Frontal cortex (tissue), 4 donors: Measurements from ENCODE around the gene CFAP46. TPM values are rescaled to one million over a fixed set of nuclear protein-coding genes. Genes with fewer than 3 reads are reported as not detected.
"Not testable (repeated sequence)": the region's sequence is repeated elsewhere in the genome, so short reads cannot be mapped to it uniquely, and the experiment has no call there.

ENCODE experiments used
- DNase-seq, 2 donors: peaks; one replicate each; pipeline ENCODE4 v3.0.0; 2012; ENCODE audit warnings: low spot score in 2 of 2
- FAIRE-seq: peaks from 2 replicates; lab custom pipeline; 2012; peaks lifted over from hg19 to GRCh38; lab: Jason Lieb, UNC
- total RNA-seq: library from RNA; depleted of rRNA; stranded (reverse); fragments of >200 nt; gene quantifications from one replicate; pipeline ENCODE4 v1.2.3, GENCODE V29; 2014
- donor health status: control.
- donor health status: control.
- donor health status: control.

Gene CFAP46
- total RNA-seq, 1 donor from 2014 or later, result 2.0 TPM

DNA sequence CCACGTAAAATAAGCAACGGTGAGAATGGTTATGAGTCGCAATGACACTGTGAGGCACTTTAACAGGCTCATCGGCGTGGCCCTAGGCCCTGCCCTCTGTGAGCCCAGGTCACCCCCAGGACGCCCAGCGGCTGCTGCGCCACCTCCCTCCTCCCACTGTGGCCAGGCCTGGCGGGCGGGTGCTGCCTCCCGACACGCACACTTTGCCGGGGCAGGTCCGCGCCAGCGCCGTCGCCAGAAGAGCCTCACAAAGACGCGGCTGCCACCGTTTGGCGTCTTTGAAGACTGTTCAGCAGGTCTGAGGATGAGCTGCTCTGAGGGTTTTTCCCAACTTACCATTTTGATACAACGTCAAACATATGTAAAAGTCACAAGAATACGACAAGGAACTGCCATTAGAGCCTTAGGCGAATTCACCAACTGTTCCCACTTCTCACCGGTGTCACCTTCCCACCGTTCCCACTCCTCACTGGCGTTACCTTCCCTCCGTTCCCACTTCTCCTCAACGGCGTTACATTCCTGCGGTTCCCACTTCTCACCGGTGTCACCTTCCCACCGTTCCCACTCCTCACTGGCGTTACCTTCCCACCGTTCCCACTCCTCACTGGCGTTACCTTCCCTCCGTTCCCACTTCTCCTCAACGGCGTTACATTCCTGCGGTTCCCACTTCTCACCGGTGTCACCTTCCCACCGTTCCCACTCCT lies 22.5 kb upstream of the CFAP46 start:
- DNase-seq, FAIRE-seq: not testable (repeated sequence)

DNA sequence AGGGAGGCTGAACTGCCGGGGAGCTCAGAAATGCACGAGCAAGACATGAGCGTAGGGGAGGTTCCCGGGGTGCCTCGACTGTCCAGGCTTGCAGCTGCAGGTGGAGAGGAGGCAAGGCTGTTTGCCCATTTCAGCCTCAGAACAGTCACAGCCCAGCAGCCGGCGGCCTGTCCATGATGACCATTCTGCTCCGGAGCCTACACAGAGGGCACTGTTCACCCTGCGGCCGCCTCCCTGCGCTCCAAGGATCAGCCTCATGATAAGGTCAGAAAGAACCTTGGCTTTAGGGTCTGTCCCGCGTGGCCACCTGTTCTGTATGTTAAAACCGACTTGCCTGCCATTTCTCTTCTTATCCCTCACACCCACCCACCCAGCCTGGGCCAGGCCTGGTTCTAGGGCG lies 21.9 kb upstream of the CFAP46 start:
- no peak for DNase-seq
- FAIRE-seq, result no peak

DNA sequence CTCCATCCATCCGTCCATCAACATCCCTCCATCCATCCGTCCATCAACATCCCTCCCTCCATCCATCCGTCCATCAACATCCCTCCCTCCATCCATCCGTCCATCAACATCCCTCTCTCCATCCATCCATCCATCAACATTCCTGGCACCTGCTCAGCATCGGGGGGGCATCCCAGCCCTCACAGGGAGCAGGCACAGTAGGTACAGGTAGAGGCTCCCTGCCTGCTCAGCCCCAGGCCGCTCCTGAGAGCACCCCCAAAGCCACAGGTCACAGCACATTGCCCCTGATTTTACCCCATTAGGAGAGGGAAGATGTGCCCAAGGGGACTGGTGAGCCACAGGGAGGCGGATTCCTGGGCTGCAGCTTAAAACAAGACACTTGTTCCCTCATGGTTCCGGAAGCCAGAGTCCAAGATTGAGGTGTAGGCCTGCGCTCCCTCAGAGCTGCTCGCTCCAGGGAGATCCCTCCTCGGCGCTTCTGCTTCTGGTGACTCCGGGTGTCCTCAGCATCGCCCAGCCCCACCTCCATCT lies 21.1 kb upstream of the CFAP46 start:
- DNase-seq (no peak), FAIRE-seq (no peak)

DNA sequence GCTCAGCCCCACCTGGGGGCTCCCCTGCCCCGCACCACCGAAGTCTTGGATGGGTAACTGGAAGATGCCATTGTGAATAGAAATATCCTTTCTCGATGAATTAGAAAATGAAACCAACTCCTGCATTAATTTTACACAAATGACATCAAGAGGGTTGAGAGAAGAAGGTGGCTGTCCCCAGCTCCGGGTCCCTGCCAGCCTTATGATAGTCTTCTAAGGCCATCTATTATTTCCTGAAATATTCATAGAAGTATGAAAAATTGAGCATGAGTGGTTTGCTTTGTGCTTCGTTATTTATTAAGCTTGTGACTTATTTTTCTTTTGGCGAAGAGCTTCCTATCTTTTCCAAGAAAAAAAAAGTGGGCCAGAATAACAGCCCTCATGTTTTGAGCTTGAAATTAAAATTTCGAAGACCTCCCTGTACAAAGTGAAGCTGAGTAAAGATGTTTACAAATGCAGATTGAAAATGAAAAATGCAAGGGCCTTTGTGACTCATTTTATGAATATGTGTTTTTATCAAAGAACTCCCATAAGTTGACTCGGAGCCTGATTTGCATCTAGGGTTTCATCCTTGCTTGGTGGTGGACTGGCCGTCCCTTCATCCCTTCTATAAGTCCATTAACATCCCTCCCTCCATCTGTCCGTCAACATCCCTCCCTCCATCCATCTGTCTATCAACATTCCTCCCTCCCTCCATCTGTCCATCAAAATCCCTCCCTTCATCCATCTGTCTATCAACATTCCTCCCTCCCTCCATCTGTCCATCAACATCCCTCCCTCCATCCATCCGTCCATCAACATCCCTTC lies 20.5 kb upstream of the CFAP46 start:
- FAIRE-seq, result no peak
- no peak for DNase-seq

DNA sequence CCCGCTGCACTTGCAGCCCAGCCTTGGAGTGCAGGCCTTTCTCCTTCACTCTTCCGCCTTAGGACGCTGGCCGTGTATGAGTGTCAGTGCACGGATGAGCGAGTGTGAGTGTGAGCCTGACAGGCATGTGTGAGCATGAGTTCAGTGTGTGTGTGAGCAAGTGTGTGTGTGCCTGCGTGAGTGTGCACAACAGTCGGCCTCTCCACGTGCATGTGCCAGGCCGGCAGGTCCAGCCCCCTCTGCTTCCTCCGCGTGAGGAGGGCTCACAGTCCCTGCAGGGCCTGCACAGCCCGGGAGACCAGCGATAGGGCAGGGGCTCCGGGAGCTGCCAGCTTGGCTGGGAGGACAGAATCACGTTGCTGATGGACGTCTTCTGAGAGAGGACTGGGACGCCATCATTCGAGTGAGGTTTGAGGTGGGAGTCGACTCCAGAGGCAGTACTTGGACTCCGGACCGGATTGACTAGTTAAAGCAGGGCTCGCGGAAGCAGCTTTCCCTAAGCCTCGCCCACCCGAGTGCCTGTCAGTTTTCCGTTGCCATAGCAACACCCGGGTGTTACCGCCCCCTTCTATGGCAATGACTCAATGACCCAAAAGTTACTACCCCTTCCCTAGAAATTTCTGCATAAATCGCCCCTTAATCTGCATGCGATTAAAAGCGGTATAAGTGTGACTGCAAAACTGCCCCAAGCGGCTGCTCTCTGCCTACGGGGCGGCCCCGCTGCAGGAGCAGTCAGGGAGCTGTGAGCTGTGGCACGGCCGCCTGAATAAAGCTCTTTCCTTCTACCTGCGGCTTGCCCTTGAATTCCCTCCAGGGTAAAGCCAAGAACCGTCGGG lies 19.6 kb upstream of the CFAP46 start:
- FAIRE-seq (no peak), DNase-seq (peak; percentile 55 to 73)

DNA sequence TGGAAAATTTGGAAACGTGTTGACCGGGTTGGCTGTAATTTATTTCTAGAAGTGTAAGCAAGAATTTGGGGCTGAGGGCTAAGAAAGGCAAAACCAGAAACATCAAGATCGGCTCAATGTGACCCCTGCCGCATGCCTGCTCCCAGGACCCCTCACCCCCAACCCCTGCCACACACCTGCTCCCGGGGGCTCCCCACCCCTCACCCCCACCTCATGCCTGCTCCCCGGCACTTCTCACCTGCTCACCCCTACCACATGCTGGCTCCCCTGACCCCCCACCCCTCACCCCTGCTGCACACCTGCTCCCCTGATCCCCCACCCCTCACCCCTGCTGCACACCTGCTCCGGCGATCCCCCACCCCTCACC lies 19.0 kb upstream of the CFAP46 start:
- no peak for DNase-seq
- FAIRE-seq, result no peak

DNA sequence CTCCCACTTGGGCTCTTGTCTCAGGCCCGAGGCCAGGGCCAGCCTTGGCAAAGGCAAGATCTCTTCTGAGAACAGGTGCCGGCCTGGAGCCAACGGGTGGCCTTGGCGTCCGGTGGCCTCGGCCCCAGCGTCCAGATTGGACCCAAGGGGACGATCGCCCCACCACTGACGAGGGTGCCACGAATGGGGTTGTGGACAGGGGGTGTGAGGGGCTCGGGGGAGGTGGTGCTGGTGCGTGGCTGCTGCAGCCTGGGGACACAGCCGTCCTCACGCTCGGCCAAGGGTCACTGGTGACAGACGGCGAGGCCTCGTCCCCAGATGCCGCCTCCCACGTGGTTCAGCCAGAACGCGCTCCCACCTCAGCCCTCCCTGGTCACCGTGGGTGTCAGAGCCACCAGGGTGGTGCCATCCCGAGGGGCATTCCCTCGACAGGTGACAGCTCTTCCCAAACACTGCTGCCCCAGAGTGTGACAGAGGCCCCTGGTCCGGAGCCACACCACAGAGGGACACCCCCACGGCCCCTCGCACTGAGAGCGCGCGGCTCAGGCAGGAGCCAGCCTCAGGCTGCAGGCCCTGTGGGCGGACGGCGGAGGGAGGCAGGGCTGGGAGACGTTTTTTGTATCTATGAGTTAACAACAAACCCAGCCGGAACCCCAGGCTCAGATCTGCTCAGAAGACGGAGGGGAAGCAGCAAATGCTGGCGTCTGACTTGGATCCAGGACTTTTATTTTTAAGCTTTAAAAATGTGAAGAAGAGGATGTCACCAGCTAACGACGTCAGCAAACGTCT lies 18.5 kb upstream of the CFAP46 start:
- FAIRE-seq (no peak), DNase-seq (no peak)

DNA sequence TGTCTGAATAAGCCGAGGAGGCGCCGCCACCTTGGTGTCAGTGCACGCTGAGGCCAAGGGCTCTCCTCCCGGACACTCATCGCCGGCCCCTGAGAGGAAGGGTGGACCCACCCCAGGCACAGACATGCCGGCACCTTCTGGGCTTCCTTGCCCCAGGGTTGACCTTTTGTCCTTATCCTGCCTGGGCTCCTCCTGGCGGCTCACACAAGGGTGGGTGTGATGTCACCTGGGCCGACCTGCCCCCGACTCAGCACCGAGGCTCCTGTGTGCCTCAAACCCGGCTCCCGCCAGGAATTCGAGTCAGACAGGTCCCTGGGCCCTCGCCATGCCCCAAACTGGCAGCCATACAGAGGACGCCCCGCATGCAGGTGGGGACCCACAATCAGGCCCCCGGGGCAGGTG lies 17.7 kb upstream of the CFAP46 start:
- DNase-seq, result no peak
- FAIRE-seq, result no peak

DNA sequence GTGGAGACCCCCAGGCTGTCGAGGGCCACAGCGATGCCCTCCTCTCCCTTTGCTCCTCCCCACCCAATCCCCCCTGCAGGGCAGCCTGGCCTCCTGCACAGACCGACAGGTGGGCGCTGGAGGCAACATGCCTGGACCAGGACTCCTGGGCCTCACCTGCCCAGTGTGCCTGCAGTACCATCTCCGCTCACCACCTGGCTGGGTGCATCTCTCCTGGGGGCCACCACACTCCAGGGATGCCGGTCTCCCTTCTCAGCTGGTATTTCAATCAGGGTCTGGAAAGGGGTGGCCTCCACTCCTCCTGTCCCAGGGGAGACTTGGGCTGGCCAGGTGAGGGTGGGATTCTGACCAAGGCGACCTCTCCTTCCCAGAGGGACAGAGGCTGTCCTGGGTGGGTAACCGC lies 17.2 kb upstream of the CFAP46 start:
- DNase-seq, result no peak
- FAIRE-seq, result no peak

DNA sequence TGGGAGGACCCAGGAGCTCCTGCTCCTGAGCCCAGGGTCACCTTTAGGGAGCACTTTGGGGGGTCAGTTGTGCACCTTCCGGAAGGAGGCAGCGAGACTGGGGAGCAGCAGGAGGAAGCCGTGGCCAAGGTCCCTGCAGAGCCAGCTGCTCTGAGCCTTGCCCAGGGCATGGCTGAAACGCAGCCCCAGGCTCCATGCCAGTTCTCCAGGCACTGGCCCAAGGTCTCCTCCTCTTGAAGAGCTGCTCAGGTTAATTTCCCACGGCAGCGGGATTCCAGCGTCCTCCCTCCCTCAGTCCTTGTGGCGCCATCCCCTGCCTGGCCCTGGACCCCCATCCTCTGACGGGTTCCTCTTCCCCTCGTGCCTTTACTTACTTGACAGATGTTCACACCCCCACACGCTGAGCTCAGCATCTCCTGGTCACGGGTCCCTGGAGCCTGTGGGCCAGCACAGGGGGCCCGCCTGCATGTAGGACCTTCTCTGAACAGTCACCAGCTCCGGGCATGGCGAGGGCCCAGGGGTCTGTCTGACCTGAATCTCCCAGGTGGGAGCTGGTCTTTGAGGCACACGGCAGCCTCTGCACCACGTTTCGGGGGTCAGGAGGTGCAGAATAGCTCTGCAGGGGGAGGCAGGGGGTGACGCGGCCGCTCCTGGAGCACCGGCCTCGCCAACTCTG lies 16.7 kb upstream of the CFAP46 start:
- FAIRE-seq (no peak), DNase-seq (no peak)

DNA sequence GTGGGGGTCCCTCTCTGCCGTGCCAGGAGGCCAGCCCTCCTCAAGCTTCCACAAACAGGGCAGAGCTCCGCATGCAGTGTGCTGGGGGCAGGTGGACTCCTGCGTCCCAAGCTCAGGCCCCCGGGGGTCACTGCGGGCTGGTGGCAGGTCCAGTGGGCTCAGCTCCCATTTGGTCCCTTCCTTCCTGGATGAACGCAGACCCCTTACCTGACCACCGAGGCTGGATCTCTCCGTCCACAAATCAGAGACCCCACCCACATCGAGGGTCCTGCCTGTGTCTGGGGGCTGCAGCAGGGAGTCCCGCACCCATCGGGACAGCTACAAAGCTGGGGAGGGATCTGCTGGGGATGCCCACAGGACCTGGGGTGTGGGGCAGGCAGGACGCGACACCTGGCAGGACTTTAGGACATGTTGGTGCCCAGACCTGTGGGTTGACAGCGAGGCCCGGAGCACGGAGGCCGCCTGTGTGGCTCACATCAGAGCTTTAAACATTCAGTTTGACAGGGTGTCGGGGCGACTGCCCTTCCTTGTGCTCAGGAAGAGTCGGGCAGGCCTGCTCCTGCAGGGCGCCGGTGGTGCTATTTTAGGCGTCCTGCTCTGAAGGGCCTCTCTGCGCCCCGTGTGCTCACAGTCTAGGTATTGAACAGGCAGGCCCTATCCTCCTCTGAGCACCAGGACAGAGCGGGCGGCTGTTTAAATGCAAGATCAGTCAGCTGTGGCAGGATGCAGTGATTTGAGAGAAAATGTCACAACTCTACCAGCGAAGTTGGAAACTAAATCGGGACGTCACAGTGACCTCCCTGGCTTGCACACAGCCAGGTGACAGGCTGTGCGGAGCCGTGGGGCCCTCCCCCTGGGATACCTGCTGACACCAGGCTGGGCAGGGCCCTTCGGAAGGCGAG lies 15.9 kb upstream of the CFAP46 start:
- DNase-seq, result no peak
- no peak for FAIRE-seq

DNA sequence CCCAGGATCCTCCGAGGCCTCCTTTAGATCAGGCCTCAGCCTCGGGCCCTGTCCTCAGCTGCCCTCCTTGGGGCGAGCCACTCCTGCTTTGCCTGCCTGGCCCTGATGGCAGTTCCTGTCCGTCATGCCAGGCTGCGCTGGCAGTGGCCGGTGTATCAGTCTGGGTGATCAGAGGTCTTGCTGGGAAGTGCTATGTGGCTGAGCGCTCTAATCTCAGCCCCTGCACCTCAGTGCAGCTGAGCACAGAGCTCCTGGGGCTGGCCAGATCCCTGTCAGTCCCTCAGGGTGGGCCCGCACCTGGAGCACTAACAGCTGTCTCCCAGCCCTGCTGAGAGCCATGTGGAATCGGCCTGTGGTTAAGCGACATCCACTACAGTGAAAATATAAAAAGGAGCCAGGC lies 14.8 kb upstream of the CFAP46 start:
- FAIRE-seq, result no peak
- DNase-seq, result no peak

DNA sequence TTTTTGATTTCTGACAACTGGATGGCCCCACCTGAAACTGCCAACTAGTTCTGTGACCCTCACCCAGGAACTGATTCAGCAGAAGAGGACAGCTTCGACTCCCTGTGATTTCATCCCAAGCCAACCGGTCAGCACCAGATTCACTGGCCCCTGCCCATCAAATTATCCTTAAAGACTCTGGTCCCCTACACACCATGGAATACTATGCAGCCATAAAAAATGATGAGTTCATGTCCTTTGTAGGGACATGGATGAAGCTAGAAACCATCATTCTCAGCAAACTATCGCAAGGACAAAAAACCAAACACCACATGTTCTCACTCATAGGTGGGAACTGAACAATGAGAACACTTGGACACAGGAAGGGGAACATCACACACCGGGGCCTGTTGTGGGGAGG lies 13.9 kb upstream of the CFAP46 start:
- FAIRE-seq, DNase-seq: not testable (repeated sequence)

DNA sequence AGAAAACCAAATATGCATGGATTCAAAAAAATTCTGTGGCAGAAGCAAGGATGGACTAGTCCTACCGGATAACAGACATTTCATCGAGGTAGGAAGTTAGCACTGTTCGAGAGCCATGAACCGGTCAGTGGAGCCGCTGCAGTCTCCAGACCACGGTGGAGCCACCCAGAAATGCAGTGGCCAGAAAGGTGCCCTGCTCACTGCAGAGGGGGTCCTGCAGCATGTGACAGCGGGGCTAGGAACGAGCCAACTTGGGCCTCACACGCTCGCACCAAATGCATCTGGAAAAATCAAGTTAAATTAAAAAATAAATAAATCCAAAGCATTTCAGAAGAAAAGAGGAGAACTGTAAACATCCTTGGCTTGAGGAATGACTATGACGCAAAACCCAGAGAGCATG lies 13.1 kb upstream of the CFAP46 start:
- FAIRE-seq (no peak), DNase-seq (no peak)

DNA sequence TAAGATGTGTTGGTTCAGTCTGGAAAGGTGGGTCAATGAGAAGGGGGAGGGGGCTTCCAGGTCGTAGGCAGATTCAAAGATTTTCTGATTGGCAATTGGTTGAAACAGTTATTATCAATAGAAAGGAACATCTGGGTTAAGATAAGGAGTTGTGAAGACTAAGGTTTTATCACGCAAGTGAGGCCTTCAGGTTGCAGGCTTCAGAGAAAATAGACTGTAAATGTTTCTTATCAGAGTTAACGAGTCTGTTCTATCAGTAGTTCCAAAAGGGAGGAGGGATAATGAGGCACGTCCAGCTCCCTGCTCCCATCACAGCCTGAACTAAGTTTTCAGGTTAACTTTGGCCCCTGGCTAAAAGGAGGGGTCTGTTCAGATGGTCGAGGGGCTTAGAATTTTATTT lies 11.1 kb upstream of the CFAP46 start:
- DNase-seq, result no peak
- no peak for FAIRE-seq

DNA sequence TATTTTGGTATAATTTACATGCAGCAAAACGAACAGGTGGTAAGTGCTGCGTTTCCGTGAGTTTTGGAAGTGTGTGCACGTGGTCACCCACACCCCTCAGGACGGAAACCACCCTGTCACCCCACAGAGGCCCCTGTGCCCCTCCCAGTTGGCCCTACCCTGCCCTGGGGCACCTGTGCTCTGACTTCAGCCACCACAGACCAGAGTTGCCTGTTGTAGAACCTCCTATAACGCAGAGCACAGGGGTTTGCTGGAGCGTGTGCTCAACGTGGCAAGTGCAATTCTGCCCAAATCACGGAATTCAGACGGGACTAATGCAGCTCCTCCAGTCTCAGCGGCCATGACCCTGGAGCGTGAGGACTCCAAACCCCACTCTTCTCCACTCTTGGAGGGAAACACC lies 9.6 kb upstream of the CFAP46 start:
- FAIRE-seq (no peak), DNase-seq (no peak)

DNA sequence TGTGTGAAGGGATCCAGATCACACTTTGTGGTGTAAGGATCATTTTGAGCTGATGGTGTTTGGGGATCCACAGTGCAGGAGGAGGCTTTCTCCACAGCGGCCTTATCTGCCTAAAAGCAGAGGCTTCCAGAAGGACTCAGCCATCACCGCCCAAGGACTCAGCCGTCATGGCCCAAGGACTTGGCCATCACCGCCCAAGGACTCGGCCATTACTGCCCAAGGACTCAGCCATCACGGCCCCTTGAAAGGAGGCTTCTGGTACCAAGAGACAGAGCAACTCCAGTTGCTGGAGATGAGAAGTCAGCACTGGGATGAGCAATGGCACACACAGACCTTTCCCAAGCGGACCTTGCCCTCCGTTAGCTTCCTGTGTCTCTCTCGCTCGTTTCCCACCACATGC lies 6.0 kb upstream of the CFAP46 start:
- no peak for FAIRE-seq
- DNase-seq, result no peak

DNA sequence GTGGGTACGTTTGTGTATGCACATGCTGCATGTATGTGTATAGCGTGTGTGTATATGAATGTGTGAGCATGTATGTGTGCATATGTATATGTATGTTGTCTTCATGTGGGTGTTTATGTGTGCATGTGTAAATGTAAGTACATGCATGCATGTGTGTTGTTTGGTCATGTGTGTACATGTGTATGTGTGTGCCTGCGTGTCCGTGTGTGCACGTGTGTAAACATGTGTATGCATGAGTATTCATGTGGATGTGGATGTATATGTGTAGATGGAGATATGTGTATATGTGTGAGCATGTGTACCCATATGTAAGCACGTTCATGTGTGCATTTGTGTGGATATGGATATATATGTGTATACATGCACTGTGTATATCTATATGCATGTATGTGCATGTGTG lies 5.5 kb upstream of the CFAP46 start:
- FAIRE-seq, result no peak
- no peak for DNase-seq
